CD4-positive, CD25-positive, alpha-beta regulatory T cell (primary cell): Measurements from ENCODE around the gene ADGRG1. TPM values are rescaled to one million over a fixed set of nuclear protein-coding genes. Genes with fewer than 3 reads are reported as not detected.

ENCODE experiments used
- ATAC-seq, 2 donors: fragments of 150-1000 bp; cut with Tn5 transposase; one replicate each; pipeline ENCODE4 v1.10.0; 2021; ENCODE audit warnings: low read depth in 2 of 2, moderate number of reproducible peaks in 2 of 2, moderate library complexity in 1 of 2
- DNase-seq, 3 donors: peaks; one replicate each; pipeline versions ENCODE4 v3.0.0 to v3.0.0-alpha.2; 2012 to 2022; ENCODE audit warnings: mixed read lengths in 1 of 3
- H3K27ac ChIP-seq: one replicate; pipeline ENCODE4 v1.7.0; 2013; ENCODE audit warnings: mild to moderate bottlenecking, low read length; ENCODE audit not compliant: insufficient read depth, poor library complexity, severe bottlenecking
- H3K27me3 ChIP-seq: one replicate; pipeline ENCODE4 v1.7.0; 2013; ENCODE audit warnings: low read length; ENCODE audit not compliant: control insufficient read depth, insufficient read depth
- H3K36me3 ChIP-seq: one replicate; pipeline ENCODE4 v1.7.0; 2013; ENCODE audit warnings: mild to moderate bottlenecking, low read length, moderate library complexity; ENCODE audit not compliant: control insufficient read depth, insufficient read depth
- H3K4me1 ChIP-seq: 2 replicates; pipeline ENCODE4 v1.7.0; 2013; ENCODE audit warnings: mild to moderate bottlenecking, low read length; ENCODE audit not compliant: insufficient read depth, control insufficient read depth, poor library complexity, severe bottlenecking
- H3K4me3 ChIP-seq: one replicate; pipeline ENCODE4 v1.7.0; 2013; ENCODE audit warnings: low read depth, mild to moderate bottlenecking, low read length, moderate library complexity
- H3K9me3 ChIP-seq, 2 experiments: 1 replicate in 1 of 2; 2 replicates in 1 of 2; pipeline ENCODE4 v1.7.0; 2013; ENCODE audit warnings: low read length in 2 of 2, mild to moderate bottlenecking in 1 of 2, moderate library complexity in 1 of 2; ENCODE audit not compliant: control insufficient read depth in 2 of 2
- H3K27ac Mint-ChIP-seq, 3 donors: one replicate each; pipeline ENCODE4 v1.8.0; 2020 to 2022; ENCODE audit warnings: mild to moderate bottlenecking in 3 of 3, mixed read lengths in 3 of 3, moderate library complexity in 2 of 3
- H3K27me3 Mint-ChIP-seq: one replicate; pipeline ENCODE4 v1.8.0; 2022; ENCODE audit warnings: mild to moderate bottlenecking, mixed read lengths
- H3K36me3 Mint-ChIP-seq: one replicate; pipeline ENCODE4 v1.8.0; 2020; ENCODE audit warnings: mixed read lengths
- H3K4me1 Mint-ChIP-seq, 4 donors: one replicate each; pipeline ENCODE4 v1.8.0; 2020 to 2022; ENCODE audit warnings: mixed read lengths in 4 of 4, mild to moderate bottlenecking in 1 of 4
- H3K4me3 Mint-ChIP-seq, 4 donors: one replicate each; pipeline ENCODE4 v1.8.0; 2020 to 2022; ENCODE audit warnings: mild to moderate bottlenecking in 4 of 4, mixed read lengths in 4 of 4, moderate library complexity in 3 of 4
- H3K9me3 Mint-ChIP-seq, 7 donors: one replicate each; pipeline ENCODE4 v1.8.0; 2020 to 2022; ENCODE audit warnings: mixed read lengths in 7 of 7, mild to moderate bottlenecking in 3 of 7, moderate library complexity in 2 of 7
- polyA plus RNA-seq, 4 donors: library from polyadenylated mRNA; unstranded; fragments of 300-500 nt; fragmentation: Illumina TruSeq; gene quantifications; one replicate each; pipeline ENCODE4 v1.2.3, GENCODE V29; 2021
- total RNA-seq: library from RNA; stranded (reverse); gene quantifications from one replicate; pipeline ENCODE4 v1.2.3, GENCODE V29; 2022

Gene ADGRG1
- total and polyA plus RNA-seq, 5 donors from 2014 or later = 0.16 to 1.2 (median 0.41) TPM; not detected in 1

GRCh38 chr16:57600048-57600835 is 28.2 kb upstream of the ADGRG1 start:
- no peak overlapping the region for H3K4me3 Mint-ChIP-seq

GRCh38 chr16:57600952-57601580 is 27.4 kb upstream of the ADGRG1 start:
- no peaks in the 10 kb centered on the region for H3K36me3 Mint-ChIP-seq
- no peak for ATAC-seq
- peak overlapping the region in 3 of 4 donors; percentile 0 to 48 (median 36) for H3K4me3 Mint-ChIP-seq
- Histone ChIP-seq H3K36me3 (no peaks in the 10 kb centered on the region), H3K4me1 (peaks cover 29% of the 10 kb centered on the region), H3K9me3 (no peaks in the 10 kb centered on the region), H3K27me3 (no peaks in the 10 kb centered on the region), H3K4me3 (no peak overlapping the region), H3K27ac (peak overlapping the region; percentile 57)
- peaks cover 4 to 27% (median 15%) of the 10 kb centered on the region in 4 donors for H3K4me1 Mint-ChIP-seq
- DNase-seq = no peak
- peaks cover 15% of the 10 kb centered on the region for H3K27me3 Mint-ChIP-seq
- peaks cover 0 to 14% (median 5%) of the 10 kb centered on the region in 7 donors for H3K9me3 Mint-ChIP-seq
- peak overlapping the region; percentile 47 to 96 (median 64) for H3K27ac Mint-ChIP-seq

More at GRCh38 chr16:57600048-57600835, 28.2 kb upstream of the ADGRG1 start:
- Mint-ChIP-seq H3K36me3 (peaks cover 3% of the 10 kb centered on the region), H3K4me1 (peaks cover 0 to 27% (median 15%) of the 10 kb centered on the region in 4 donors), H3K27me3 (peaks cover 11% of the 10 kb centered on the region), H3K27ac (peak overlapping the region in 1 of 3 donors; percentile 78), H3K9me3 (peaks cover 0 to 18% (median 7%) of the 10 kb centered on the region in 7 donors)
- Histone ChIP-seq H3K36me3 (no peaks in the 10 kb centered on the region), H3K27ac (no peak overlapping the region), H3K9me3 (peaks cover 0 to 7% of the 10 kb centered on the region in 2 experiments), H3K4me3 (no peak overlapping the region), H3K4me1 (peaks cover 29% of the 10 kb centered on the region), H3K27me3 (no peaks in the 10 kb centered on the region)
- ATAC-seq = no peak
- peak in 1 of 3 donors; percentile 39 for DNase-seq

GRCh38 chr16:57601801-57602478 is 26.5 kb upstream of the ADGRG1 start:
- peak overlapping the region; percentile 11 to 77 (median 61) for H3K4me3 Mint-ChIP-seq
- H3K27me3 ChIP-seq = no peaks in the 10 kb centered on the region
- peaks cover 15% of the 10 kb centered on the region for H3K27me3 Mint-ChIP-seq
- no peaks in the 10 kb centered on the region for H3K9me3 ChIP-seq
- peak overlapping the region; percentile 49 for H3K4me3 ChIP-seq
- peak overlapping the region; percentile 64 to 96 (median 94) for H3K27ac Mint-ChIP-seq
- DNase-seq (peak; percentile 13 to 84 (median 69)), ATAC-seq (peak; percentile 68 to 76)
- H3K36me3 ChIP-seq = no peaks in the 10 kb centered on the region
- H3K4me1 ChIP-seq = peaks cover 29% of the 10 kb centered on the region
- H3K9me3 Mint-ChIP-seq = peaks cover 0 to 13% (median 5%) of the 10 kb centered on the region in 7 donors
- peak overlapping the region; percentile 57 for H3K27ac ChIP-seq
- H3K4me1 Mint-ChIP-seq = peaks cover 5 to 27% (median 15%) of the 10 kb centered on the region in 4 donors
- no peaks in the 10 kb centered on the region for H3K36me3 Mint-ChIP-seq

GRCh38 chr16:57603115-57604024 is 25.1 kb upstream of the ADGRG1 start:
- peaks cover 5 to 27% (median 16%) of the 10 kb centered on the region in 4 donors for H3K4me1 Mint-ChIP-seq
- DNase-seq (no peak), ATAC-seq (no peak)
- Histone ChIP-seq H3K27me3 (no peaks in the 10 kb centered on the region), H3K9me3 (no peaks in the 10 kb centered on the region), H3K36me3 (no peaks in the 10 kb centered on the region), H3K4me1 (peaks cover 29% of the 10 kb centered on the region), H3K27ac (no peak overlapping the region), H3K4me3 (no peak overlapping the region)
- peak overlapping the region in 1 of 3 donors; percentile 85 for H3K27ac Mint-ChIP-seq
- peaks cover 13% of the 10 kb centered on the region for H3K27me3 Mint-ChIP-seq
- no peaks in the 10 kb centered on the region for H3K36me3 Mint-ChIP-seq
- H3K4me3 Mint-ChIP-seq = no peak overlapping the region
- H3K9me3 Mint-ChIP-seq = peaks cover 0 to 2% (median under 1%) of the 10 kb centered on the region in 7 donors

- Mint-ChIP-seq H3K4me1 (peaks cover 5 to 32% (median 20%) of the 10 kb centered on the region in 4 donors), H3K27me3 (peaks cover 10% of the 10 kb centered on the region)
Measured at GRCh38 chr16:57604177-57604576, 24.3 kb upstream of the ADGRG1 start.

GRCh38 chr16:57606147-57606846 is 22.1 kb upstream of the ADGRG1 start:
- Histone ChIP-seq H3K27me3 (no peaks in the 10 kb centered on the region), H3K27ac (no peak overlapping the region), H3K9me3 (no peaks in the 10 kb centered on the region), H3K36me3 (no peaks in the 10 kb centered on the region), H3K4me3 (no peak overlapping the region), H3K4me1 (peaks cover 38% of the 10 kb centered on the region)
- H3K36me3 Mint-ChIP-seq = no peaks in the 10 kb centered on the region
- H3K27ac Mint-ChIP-seq = no peak overlapping the region
- H3K9me3 Mint-ChIP-seq = no peaks in the 10 kb centered on the region
- peaks cover 13 to 42% (median 30%) of the 10 kb centered on the region in 4 donors for H3K4me1 Mint-ChIP-seq
- peak overlapping the region in 1 of 4 donors; percentile 54 for H3K4me3 Mint-ChIP-seq
- peaks cover 9% of the 10 kb centered on the region for H3K27me3 Mint-ChIP-seq
- no peak for DNase-seq
- no peak for ATAC-seq

More at GRCh38 chr16:57604177-57604576, 24.3 kb upstream of the ADGRG1 start:
- no peaks in the 10 kb centered on the region for H3K9me3 Mint-ChIP-seq
- Histone ChIP-seq H3K4me1 (peaks cover 34% of the 10 kb centered on the region), H3K4me3 (no peak overlapping the region), H3K27me3 (no peaks in the 10 kb centered on the region), H3K36me3 (no peaks in the 10 kb centered on the region), H3K27ac (no peak overlapping the region), H3K9me3 (no peaks in the 10 kb centered on the region)
- no peak overlapping the region for H3K4me3 Mint-ChIP-seq
- ATAC-seq = no peak
- DNase-seq = no peak
- H3K27ac Mint-ChIP-seq = no peak overlapping the region
- H3K36me3 Mint-ChIP-seq = no peaks in the 10 kb centered on the region
